GOT3 (cell line): ENCODE results near the gene EMP2.
A peak's percentile ranks its signal among the peaks of the same experiment; 100 is the strongest.
"Not testable (repeated sequence)": the region's sequence is repeated elsewhere in the genome, so short reads cannot be mapped to it uniquely, and the experiment has no call there.

Experiments used
- DNase-seq: peaks from one replicate; lab custom pipeline; 2025; ENCODE audit warnings: mixed read lengths; lab: John Stamatoyannopoulos, UW

Gene EMP2

DNA sequence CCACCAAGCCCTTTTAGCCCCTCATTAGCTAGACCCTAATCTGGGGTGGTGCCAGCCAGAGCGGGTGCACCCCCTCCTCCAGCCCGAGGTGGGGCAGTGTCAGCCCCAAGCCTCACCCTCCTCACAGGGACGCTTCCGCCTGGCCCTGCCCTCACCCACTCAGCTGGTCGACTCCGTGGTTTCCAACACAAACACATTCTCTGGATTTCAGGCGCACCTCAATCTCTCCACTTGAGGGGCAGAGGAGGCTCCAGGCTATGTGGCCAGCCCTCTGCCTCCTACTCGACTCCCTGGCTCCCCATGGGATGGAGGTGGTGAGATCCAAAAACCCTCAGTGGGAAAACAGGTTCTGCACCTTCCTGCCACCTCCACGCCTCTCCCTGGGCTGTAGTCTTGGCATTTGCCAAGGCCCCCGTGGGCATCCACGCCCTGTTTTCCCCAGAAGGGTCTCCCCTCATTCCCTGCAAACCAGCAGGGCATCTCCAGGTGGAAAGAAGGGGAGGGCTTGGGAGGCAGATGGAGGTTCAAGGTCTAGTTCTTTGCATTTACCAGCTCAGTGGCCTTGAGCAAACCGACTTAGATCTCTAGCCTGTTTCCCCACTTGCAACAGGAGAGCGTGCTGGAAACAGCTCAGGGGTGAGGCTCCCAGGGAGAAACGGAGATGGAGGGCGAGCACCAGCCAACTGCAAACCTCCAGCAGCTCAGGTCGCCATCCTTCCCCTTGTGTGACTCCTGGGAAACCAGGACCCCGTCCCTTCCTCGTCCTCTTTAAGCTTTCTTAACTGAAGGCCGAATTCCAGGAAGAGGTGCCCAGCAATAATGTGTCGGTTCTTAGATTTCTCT, 1.7 kb downstream of the EMP2 start:
- DNase-seq = no peak

DNA sequence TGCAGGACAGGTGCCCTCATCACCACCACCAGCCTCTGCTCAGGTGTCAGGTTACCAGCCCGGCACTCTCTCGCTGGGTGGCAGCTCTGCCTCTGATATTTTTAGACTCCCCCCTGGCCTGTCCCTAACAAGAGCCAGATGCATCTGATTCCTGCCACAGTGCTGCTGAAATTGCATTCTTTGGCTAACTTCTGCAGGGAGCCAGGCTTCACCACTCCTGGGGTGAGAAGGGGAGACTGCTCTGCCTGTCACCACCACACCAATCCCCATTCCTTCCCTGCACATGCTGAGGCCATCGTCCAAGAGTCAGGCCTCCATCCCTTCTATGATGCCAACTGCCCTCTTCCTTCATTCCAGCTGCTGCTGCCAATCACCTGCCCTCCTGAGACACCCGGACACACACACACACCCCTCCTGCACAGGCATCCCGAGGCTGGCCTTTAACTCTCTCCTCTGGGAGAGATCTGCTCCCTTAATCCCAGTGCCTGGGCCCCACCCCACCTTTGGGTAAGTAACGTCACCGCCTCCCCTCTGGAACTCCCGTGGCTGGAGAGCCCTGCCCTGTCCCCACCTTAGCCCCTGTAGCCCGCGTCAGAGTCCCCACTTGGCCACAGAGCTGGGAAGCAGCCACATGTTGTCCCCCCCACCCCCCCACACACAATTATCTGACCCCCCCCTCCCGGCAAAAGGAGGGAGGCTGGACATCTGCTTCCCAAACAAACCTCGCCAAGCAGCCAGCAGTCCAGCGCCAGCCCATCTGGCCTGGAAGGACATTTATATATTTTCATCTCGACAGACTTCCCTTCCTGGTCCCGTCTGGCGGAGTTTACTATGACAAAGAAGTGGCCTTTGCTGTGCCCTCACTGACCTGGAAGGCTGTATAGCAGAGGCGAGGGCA, 2.8 kb downstream of the EMP2 start:
- DNase-seq = no peak

DNA sequence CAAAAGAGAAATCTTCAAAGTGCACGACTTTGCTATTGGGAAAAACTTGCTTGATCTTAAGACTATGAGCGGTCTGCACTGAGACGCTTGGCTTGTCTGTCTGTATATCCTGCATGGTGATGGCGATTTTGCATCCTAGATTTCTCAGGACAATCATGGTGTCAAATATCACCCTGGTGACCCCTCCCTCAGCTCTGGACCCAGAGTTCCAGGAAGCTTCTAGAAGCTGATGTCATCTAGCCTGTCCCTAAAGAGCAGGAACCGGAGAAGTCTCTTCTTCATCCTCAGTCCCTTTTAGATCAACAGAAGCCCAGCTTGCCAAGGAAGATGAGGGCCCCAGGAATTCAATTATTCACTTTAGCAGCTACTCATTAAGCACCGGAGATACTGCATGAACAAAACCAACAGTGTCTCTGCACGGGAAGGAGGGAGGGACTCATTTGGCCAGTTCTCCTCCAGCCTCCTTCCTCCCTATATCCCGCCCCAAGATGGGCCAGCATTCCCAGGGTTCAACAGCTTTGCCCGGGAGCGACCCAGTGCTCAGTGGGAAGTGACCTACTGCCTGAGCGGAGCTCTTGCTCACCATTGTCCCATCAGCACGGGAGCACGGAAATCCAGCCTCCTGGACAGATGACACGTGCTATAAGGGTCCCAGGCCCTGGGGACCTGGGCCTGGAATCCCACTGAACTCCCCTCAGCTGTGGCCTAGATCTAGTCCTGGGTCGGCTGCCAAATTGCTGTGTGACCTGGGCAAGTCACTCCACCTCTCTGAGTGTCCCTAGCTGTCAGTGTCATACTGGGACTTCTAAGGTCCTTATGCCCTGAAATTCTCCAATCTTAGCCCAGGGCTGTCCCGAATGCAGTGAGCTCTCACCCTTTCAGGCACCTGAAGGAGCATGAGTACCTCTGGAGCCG, 3.8 kb downstream of the EMP2 start:
- no peak for DNase-seq

DNA sequence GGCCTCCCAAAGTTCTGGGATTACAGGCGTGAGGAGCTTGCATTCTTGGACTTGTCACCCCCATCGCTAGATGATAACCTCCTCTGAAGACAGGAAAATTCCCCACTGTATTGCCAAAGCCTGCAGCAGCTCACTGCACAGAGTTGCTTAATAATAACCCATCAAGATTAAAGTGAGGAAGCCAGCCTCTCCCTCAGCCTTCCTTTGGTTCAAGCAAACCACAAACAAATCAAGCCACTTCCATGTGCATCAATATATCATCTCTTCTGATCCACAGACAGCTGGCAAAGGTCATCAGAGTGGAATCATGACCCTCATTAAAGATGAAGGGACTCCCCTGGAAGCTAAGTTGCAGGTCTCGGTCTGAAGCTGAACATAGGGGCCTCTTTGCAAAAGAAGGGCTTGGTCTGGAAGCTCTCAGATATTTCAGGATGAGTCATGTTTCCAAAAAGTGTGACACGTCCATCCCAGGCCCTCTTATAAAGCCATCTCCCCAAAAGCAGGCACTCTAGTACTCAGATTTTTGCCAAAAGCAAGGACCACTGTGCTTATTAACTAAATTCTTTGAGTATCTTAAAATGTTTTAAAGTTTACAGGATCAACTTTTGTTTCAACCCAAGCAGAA, 4.8 kb downstream of the EMP2 start:
- DNase-seq = no peak

DNA sequence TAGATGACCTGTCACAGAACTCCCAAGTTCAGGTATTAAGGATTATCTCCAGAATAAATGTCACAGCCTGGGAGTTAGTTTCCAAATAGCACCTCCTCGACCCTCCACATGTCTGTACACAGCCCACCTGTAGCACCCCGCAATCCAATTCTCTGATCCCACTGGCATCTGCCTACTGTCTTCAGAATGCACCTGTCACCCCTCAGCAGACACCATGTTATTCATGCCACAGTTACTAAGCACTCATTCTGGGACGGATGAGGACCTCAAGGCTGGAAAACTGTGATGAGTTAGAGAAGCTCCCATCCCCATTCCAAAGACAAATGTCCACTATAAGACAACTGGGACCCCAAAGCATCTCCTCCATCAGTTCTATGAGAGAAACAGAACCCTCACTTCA, 7.8 kb downstream of the EMP2 start:
- DNase-seq = no peak

DNA sequence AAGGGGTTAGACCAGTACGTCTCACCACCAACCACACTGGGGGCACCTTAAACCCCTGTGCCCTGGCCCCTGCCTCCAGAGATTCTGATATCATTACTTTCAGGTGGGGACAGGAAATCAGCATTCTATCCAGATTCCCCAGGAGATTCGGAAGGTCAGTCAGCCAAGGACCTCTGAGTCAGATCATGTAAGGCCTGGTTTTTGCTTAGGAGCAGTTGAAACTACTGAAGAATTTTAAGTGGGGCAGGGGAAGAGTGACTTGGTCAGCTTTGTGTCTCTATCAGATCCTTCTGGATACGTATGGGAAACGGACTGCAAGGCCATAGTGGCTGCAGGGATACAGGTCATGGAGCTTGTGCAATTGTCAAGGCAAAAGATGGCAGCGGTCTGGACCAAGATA, 9.0 kb downstream of the EMP2 start:
- no peak for DNase-seq

DNA sequence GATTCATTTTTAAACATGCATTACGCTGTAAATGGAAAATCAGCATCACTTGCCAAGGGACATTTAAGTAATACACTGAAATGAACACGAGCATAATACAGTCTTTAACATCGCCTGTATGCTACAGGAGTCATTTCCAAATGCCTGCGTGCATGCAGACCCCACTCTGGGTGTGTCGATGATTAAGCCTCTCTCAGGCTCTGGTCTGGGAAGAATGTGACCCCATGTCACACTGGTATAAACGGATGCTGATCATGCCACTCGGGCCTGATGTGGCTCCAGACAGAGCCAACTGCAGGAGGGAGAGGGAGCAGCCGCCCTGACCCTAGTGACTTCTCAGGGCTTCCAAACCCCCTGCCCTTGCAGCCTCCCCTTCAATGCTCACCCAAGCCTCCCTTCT, 10.8 kb downstream of the EMP2 start:
- no peak for DNase-seq

DNA sequence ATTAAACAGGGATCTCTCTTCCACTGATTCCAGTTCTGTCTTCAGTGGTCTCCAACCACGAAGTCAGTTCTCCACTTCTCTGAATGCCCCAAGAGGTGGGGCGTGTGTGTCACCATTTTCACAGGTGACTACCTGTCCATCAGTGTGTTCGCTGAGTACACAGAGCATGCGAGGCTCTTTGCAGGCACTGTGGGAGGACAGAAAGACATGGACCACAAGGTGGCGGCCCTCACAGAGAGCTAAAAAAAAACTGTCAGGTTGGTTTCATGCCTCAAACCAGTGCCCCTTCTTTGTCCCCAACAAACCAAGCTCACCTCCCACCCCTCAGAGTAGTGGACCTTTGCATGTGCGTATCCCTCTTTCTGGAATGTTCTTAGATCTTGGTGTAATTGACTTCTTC, 13.8 kb downstream of the EMP2 start:
- DNase-seq = no peak

DNA sequence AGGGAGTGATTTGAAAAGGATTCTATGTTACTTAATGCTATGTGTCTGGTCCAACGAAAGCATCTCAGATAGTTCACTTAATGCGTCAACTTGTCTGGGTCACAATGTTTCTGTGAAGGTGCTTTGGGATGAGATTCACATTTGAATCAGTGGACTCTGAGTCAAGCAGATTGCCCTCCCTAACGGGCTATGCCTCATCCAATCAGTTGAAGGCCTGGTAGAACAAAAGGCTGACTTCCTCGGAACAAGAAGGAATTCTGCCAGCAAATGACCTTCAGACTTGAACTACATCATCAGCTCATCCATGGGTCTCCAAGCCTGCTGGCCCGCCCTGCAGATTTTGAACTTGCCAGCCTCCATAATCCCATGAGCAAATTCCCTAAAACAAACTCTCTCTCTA, 15.2 kb downstream of the EMP2 start:
- no peak for DNase-seq

DNA sequence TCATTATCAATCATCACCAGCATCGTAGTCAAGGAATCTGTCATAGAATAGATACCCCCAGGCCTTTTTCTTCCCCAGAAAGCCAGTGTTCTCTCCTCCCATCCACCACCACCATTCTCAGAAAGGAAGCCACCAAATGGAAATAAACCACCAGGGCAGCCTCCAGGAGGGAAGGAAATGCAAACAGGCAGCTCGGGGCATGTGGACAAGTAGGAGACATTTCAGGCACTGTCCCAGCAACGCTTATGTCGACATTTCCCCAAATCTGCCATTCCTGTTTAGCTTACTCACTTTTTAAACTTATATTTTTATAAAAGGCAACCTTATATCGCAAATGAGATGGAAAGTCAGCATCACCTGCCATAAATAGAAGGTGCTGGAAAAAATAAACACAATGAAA, 15.8 kb downstream of the EMP2 start:
- DNase-seq = no peak

DNA sequence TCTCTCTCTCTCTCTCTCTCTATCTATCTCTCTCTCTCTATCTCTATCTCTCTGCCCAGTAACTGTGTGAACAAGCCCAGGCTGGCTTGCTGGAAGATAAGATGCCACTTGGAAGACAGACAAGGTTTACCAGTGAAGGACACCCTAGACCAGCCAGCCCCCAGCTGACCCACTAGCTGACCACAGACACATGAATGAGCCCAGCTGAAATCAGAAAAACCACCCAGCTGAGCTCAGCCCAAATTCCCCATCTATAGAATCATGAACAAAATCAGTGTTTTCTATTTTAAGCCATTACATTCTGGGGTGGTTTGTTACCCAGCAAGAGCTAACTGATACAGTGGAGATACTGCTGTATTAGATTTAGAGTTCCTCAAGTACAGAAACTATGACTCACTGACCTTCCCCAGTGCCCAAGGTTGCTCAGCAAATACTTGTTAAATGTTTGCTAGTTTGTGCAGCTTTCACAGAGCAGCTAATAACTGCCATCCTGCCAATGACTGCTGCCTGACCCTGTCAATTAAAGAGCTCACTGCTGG, 18.0 kb downstream of the EMP2 start:
- no peak for DNase-seq

DNA sequence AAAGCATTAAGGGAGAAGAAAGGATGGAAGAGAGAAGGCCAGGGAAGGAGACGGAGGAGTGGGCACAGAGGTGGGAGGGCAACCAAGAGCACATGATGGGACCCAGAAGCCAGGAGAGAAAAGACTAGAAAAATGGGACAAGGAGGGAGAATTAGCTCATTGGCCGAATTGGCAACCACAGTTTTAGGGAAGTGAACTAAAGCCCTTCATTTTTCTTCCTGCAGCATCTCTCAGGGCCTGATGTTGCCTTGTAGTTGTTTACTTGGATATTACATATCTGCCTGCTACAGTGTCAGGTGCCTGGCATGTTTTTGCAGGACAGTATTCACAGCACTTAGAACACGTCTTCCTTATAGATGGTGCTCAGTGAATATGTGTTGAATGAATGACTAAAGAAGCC, 19.0 kb downstream of the EMP2 start:
- no peak for DNase-seq

DNA sequence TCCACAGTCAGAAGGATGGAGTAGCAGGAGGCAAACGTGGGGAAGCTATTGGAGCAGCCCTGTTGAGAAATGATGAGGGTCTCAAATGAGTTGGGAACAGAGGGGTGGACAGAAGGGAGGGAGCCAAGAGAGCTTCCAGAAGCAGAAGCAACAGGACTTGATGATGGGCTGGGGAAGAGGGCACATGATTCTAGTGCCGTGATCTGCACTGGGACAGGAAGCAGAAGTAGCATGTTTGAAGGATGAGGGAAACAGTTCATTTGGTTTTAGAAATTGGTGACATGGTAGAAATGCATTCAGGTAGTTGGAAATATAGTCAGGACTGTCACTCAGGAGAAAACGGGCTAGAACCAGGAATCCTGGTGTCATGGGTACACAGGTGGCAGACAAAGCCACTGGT, 19.4 kb downstream of the EMP2 start:
- DNase-seq = no peak

DNA sequence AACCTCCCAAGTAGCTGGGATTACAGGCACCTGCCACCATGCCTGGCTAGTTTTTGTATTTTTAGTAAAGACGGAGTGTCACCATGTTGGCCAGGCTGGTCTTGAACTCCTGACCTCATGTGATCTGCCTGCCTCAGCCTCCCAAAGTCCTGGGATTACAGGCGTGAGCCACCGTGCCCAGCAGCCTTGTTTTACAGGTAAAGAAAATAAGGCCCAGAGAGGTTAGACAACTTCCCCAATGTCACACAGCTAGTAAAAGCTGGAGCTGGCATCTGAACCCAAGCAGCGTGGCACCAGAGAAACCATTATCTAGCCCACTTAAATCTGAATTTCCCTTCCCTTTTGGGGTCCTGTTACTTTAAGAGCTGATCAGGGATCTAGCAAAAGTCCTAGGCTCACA, 20.6 kb downstream of the EMP2 start:
- not testable (repeated sequence) for DNase-seq

DNA sequence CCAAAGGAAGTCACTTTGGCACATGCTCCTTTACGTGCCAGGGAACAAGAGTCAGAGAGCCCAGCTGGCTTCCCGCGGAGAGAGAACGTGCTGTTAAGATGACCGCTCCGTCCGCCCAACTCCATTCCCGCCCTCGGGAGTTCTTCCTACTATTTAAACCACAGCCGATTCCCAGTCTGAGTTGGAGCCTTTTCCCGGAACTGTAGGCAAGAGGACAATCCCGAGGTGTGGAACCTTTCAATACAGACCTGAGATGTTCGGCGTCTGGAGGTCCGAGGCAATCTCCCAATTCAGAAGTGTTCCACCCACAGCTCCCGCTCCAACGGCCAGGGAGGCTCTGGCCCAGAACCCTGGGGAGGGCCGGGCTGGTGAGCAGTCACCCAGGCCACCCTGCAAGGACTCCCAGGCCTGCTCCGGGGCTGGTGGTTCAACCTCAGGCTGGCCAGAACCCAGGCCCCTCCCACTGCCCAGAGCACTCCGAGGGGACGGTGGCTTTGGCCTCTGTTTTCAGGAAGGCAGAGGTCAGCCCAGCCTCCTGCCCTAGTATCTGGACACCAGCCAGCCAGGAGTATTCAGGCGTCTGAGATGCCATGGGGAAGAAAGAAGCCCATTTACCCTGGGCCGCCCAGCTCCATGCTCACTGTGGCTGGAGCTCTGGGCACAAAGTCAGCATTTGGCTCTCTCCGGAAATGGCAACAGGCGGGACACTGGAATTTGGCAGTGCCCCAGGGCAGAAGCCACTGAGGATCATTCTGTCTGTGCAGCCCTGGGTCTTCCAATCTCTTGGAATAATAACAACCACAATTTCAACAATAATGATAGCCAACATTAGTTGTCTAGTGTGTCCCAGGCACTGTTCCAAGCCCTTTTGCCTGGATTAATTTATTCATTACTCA, 21.4 kb downstream of the EMP2 start:
- DNase-seq = peak; percentile 50

DNA sequence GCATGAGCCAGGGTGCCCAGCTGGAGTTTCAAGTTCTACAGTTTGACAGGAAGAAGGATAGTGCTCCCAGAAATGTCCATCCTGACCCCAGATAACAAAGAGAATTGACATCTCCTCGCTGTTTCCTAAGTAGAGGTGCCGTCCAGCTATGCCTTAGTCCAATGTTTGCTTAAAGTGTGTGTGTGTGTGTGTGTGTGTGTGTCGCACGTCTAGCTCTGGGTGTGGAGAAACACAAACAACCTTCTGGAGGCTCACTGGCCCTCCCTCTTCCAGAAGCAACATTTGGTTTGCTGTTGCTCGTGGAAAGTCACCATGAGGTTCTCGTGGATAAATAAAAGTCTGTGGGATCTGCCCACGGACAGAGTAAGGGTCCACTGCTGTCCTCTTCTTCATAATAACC, 22.1 kb downstream of the EMP2 start:
- no peak for DNase-seq

DNA sequence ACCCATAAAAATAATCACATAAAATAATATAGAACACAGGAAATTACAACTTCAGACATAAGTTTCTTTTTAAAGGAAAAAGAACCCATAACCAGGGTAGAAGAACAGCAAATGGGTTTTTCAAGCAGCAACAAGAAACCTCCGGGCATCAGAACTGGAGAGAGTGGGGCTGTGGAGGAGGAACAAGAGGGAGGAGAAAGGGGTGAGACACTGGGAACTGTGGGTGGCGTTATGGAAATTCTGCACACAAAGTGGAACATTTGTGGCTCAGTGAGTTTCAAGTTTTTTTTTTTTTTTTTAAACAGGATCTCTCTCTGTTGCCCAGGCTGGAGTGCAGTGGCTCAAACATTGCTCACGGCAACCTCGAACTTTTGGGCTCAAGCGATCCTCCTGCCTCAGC, 22.6 kb downstream of the EMP2 start:
- DNase-seq = no peak

DNA sequence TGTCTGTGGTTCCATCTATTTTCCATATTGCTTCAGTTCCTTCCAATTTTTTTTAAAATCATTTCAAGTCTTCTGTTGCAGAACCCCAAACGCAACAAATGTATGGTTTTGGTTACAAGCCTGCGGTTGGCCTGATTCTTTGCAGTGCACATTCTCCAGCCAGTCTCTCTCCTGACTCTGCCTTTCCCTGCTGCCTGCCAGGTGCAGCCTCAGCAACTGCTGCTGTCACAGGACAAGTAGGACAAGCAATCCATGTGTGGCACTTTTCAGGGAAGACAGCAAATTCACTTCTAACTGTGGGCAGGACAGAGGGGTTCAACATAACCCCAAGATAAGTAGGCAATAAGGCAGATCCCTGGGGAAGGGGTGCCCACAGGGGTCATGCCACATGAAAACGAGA, 24.2 kb downstream of the EMP2 start:
- DNase-seq = no peak

DNA sequence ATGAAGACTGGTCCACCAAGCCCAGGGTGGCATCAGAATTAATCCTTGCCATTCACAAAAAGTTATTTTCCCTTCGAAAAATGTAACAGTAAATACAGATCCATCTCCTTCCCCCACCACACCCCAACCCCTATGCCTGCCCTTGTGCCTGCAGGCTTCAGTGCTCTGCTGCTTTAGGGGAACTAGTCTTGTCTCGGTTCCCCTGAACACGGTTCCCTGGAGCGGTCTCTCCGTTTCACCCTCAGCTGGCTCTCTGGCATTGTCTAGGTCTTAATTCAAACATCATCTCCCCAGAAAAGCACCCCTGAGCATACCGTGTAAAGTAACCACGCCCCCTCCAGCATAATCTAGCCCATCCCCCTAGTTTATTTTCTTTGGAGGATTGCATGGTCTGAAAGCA, 25.8 kb downstream of the EMP2 start:
- no peak for DNase-seq

DNA sequence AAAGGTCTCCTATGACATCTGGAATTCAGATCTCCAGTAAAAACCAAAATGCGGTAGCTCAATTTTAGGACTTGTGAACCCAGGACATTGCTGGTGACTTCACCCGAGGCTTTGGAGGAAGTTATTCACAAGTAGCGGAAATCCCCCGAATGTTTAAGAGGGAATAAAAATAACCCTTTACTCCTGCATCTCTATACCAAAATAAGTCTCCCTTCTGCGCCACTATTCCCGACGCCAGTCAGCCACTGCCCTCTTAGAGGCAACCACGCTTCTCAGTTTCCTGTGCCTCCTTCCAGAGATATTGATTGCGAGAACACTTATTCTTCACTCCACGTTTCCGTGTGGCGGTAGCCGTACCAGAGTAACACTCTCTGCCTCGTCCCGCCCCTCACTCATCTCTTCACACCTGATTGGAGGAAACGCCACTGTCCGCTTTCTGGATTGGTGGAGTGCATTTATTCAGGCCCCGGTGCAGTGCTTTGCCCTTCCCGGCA, 27.4 kb downstream of the EMP2 start:
- no peak for DNase-seq
